WTC11 (cell line): ENCODE data around the gene REN. TPM values are rescaled to one million over a fixed set of nuclear protein-coding genes. Genes with fewer than 3 reads are reported as not detected.
A peak's percentile ranks its signal among the peaks of the same experiment; 100 is the strongest.

Source experiments
- ATAC-seq: fragments of 200-7000 bp; cut with Tn5 transposase; 2 replicates; pipeline ENCODE4 v1.10.0; 2021; ENCODE audit warnings: mild to moderate bottlenecking, moderate library complexity
- CTCF ChIA-PET: fragments of 300-600 bp; sonication (Branson Sonifier 250); formaldehyde crosslinking; loops from one replicate; lab custom pipeline; 2021; ENCODE audit warnings: antibody characterized with exemption; lab: Charles Lee
- POLR2A ChIA-PET: fragments of 350-600 bp; sonication (Branson Sonifier 250); formaldehyde crosslinking; loops from one replicate; lab custom pipeline; 2021; ENCODE audit warnings: antibody characterized with exemption; lab: Charles Lee
- DNase-seq: peaks from one replicate; pipeline ENCODE4 v3.0.0; 2021; ENCODE audit warnings: low spot score
- H3K27ac Mint-ChIP-seq: 2 replicates; pipeline ENCODE4 v1.8.0; 2021; ENCODE audit warnings: mixed read lengths
- H3K27me3 Mint-ChIP-seq: 2 replicates; pipeline ENCODE4 v1.8.0; 2021; ENCODE audit warnings: low read depth, mild to moderate bottlenecking, moderate library complexity, mixed read lengths
- H3K36me3 Mint-ChIP-seq: 2 replicates; pipeline ENCODE4 v1.8.0; 2021; ENCODE audit warnings: mixed read lengths
- H3K4me1 Mint-ChIP-seq: 2 replicates; pipeline ENCODE4 v1.8.0; 2022; ENCODE audit warnings: mixed read lengths
- H3K4me3 Mint-ChIP-seq: 2 replicates; pipeline ENCODE4 v1.8.0; 2021; ENCODE audit warnings: mild to moderate bottlenecking, moderate library complexity, mixed read lengths
- H3K9me3 Mint-ChIP-seq: 2 replicates; pipeline ENCODE4 v1.8.0; 2021; ENCODE audit warnings: mixed read lengths
- ARID4B ChIP-seq: sonication (generic); formaldehyde crosslinking; IDR thresholded peaks from 2 replicates; pipeline ENCODE4 v1.8.0; 2023; ENCODE audit warnings: missing genetic modification reagents, mild to moderate bottlenecking, borderline replicate concordance
- CTCF ChIP-seq: fragments of 200-600 bp; IDR thresholded peaks from 2 replicates; pipeline ENCODE4 v1.8.0; 2022; ENCODE audit warnings: antibody characterized with exemption
- E2F5 ChIP-seq: sonication (generic); formaldehyde crosslinking; IDR thresholded peaks from 2 replicates; pipeline ENCODE4 v1.8.1; 2022; ENCODE audit warnings: mild to moderate bottlenecking, moderate library complexity, missing genetic modification reagents
- GRHL2 ChIP-seq: fragments of 250-450 bp; sonication (Bioruptor Pico); IDR thresholded peaks from 2 replicates; pipeline ENCODE4 v1.8.0; 2022; ENCODE audit warnings: mild to moderate bottlenecking, moderate library complexity; ENCODE audit not compliant: insufficient replicate concordance, severe bottlenecking
- GTF2I ChIP-seq: fragments of 250-450 bp; sonication (Bioruptor Pico); conservative IDR thresholded peaks from 2 replicates; pipeline ENCODE4 v1.4.0; 2021; ENCODE audit warnings: mild to moderate bottlenecking
- IRF1 ChIP-seq: sonication (generic); formaldehyde crosslinking; IDR thresholded peaks from 2 replicates; pipeline ENCODE4 v1.8.0; 2023; ENCODE audit warnings: missing genetic modification reagents
- JAZF1 ChIP-seq: fragments of 250-450 bp; sonication (Bioruptor Pico); IDR thresholded peaks from 2 replicates; pipeline ENCODE4 v1.9.0; 2021; ENCODE audit warnings: moderate library complexity, mild to moderate bottlenecking, inconsistent platforms
- MAX ChIP-seq: sonication (generic); formaldehyde crosslinking; IDR thresholded peaks from 2 replicates; pipeline ENCODE4 v1.8.0; 2022; ENCODE audit warnings: mild to moderate bottlenecking, missing genetic modification reagents
- NFE2L1 ChIP-seq: sonication (generic); formaldehyde crosslinking; IDR thresholded peaks from 2 replicates; pipeline ENCODE4 v1.8.1; 2023; ENCODE audit warnings: missing genetic modification reagents
- NR2C2 ChIP-seq: sonication (generic); formaldehyde crosslinking; IDR thresholded peaks from 2 replicates; pipeline ENCODE4 v1.8.0; 2022; ENCODE audit warnings: mild to moderate bottlenecking, missing genetic modification reagents
- RELA ChIP-seq: sonication (generic); formaldehyde crosslinking; IDR thresholded peaks from 2 replicates; pipeline ENCODE4 v1.8.1; 2022; ENCODE audit warnings: missing genetic modification reagents, mild to moderate bottlenecking, borderline replicate concordance
- SMAD3 ChIP-seq: sonication (generic); formaldehyde crosslinking; IDR thresholded peaks from 2 replicates; pipeline ENCODE4 v1.8.0; 2022; ENCODE audit warnings: missing genetic modification reagents, mild to moderate bottlenecking, borderline replicate concordance
- ZNF138 ChIP-seq: sonication (generic); formaldehyde crosslinking; conservative IDR thresholded peaks from 2 replicates; pipeline ENCODE4 v1.8.1; 2022; ENCODE audit warnings: mild to moderate bottlenecking, moderate library complexity, missing genetic modification reagents
- ZNF396 ChIP-seq: fragments of 250-450 bp; sonication (Bioruptor Pico); IDR thresholded peaks from 2 replicates; pipeline ENCODE4 v1.8.0; 2021; ENCODE audit warnings: mild to moderate bottlenecking, moderate library complexity, borderline replicate concordance
- ZNF425 ChIP-seq: fragments of 250-450 bp; sonication (Bioruptor Pico); conservative IDR thresholded peaks from 2 replicates; pipeline ENCODE4 v1.9.0; 2021; ENCODE audit warnings: mild to moderate bottlenecking
- total RNA-seq: library from RNA; stranded (reverse); gene quantifications from 3 replicates; pipeline ENCODE4 v1.2.3, GENCODE V29; 2021

The REN gene
- total RNA-seq, 1 experiment from 2014 or later, result not detected

- peaks cover 47% of the 10 kb centered on the region for H3K4me1 Mint-ChIP-seq
- TF ChIP-seq NFE2L1 (CRISPR knock-in tag) (no peak), ARID4B (CRISPR knock-in tag) (0 out of 2 replicates have a peak, but pooled peaks have one; percentile 42), E2F5 (CRISPR knock-in tag) (no peak), CTCF (peak; percentile 97), MAX (CRISPR knock-in tag) (peak; percentile 27; the same call in 1 of the 2 replicates), ZNF138 (CRISPR knock-in tag) (0 out of 2 replicates have a peak, but pooled peaks have one; percentile 16)
- no peaks in the 10 kb centered on the region for H3K27me3 Mint-ChIP-seq
- DNase-seq (peak; percentile 77), ATAC-seq (peak; percentile 80)
- ChIA-PET POLR2A (interaction anchor here (1.0 to 2.5 kb wide), 6 partner anchors 10 to 258 kb away, joined by 4 to 14 read pairs (median 6); partner anchors contain the start of gene SOX13), CTCF (interaction anchor here (0.6 to 7.4 kb wide), 64 partner anchors 8 to 378 kb away, joined by 3 to 183 read pairs (median 4); partner anchors contain the start of genes ETNK2, REN, SNRPE and SOX13)
- H3K9me3 Mint-ChIP-seq, result no peaks in the 10 kb centered on the region
- H3K27ac Mint-ChIP-seq, result peak overlapping the region; percentile 85
- H3K4me3 Mint-ChIP-seq, result peak overlapping the region; percentile 57
- H3K36me3 Mint-ChIP-seq, result peaks cover 28% of the 10 kb centered on the region
Measured at GRCh38 chr1:204128964-204129896, 36.9 kb downstream of the REN start.

GRCh38 chr1:204128464-204128963 is 37.6 kb downstream of the REN start:
- Mint-ChIP-seq H3K36me3 (peaks cover 29% of the 10 kb centered on the region), H3K9me3 (no peaks in the 10 kb centered on the region), H3K27me3 (no peaks in the 10 kb centered on the region), H3K4me3 (peak overlapping the region; percentile 57; the same call in 1 of the 2 replicates), H3K27ac (peak overlapping the region; percentile 72), H3K4me1 (peaks cover 47% of the 10 kb centered on the region)
- CTCF ChIA-PET, result interaction anchor here (0.5 to 7.4 kb wide), 48 partner anchors 9 to 269 kb away, joined by 3 to 183 read pairs (median 5); partner anchors contain the start of genes ETNK2, SNRPE and SOX13
- no peak for DNase-seq
- POLR2A ChIA-PET, result interaction anchor here (1.0 to 2.5 kb wide), 6 partner anchors 10 to 258 kb away, joined by 4 to 14 read pairs (median 6); partner anchors contain the start of gene SOX13
- no peak for ATAC-seq
- no peak for TF ChIP-seq IRF1
- no peak for TF ChIP-seq GTF2I (CRISPR knock-in tag)
- TF ChIP-seq SMAD3 (CRISPR knock-in tag), result no peak
- TF ChIP-seq GRHL2 (CRISPR knock-in tag), result no peak
- no peak for TF ChIP-seq ZNF396 (CRISPR knock-in tag)
- no peak for TF ChIP-seq RELA (CRISPR knock-in tag)
- TF ChIP-seq JAZF1 (CRISPR knock-in tag), result no peak
- TF ChIP-seq NR2C2, result no peak
- TF ChIP-seq ZNF425 (CRISPR knock-in tag), result no peak
- TF ChIP-seq MAX (CRISPR knock-in tag), result no peak
